Smooth muscle cell (in vitro differentiated cells): ENCODE results near the gene PPFIA4. TPM values are rescaled to one million over a fixed set of nuclear protein-coding genes. Genes with fewer than 3 reads are reported as not detected.

Source experiments
- DNase-seq: peaks from one replicate; lab custom pipeline; 2025; ENCODE audit not compliant: unreplicated experiment; lab: John Stamatoyannopoulos, UW
- H2AFZ ChIP-seq: fragments of 200-600 bp; sonication (generic); 2 replicates; pipeline ENCODE4 v1.6.0; 2016; ENCODE audit warnings: antibody characterized with exemption, low read depth, mild to moderate bottlenecking
- H3F3A ChIP-seq: fragments of 200-600 bp; sonication (generic); 2 replicates; pipeline ENCODE4 v1.6.0; 2017; ENCODE audit warnings: antibody characterized with exemption, low read depth
- H3K27ac ChIP-seq: fragments of 200-600 bp; sonication (generic); 2 replicates; pipeline ENCODE4 v1.5.1; 2016; ENCODE audit warnings: low read depth, mild to moderate bottlenecking
- H3K27me3 ChIP-seq: fragments of 200-600 bp; sonication (generic); 2 replicates; pipeline ENCODE4 v1.6.1; 2016; ENCODE audit warnings: low read depth, mild to moderate bottlenecking
- H3K36me3 ChIP-seq: fragments of 200-600 bp; sonication (generic); 2 replicates; pipeline ENCODE4 v1.5.1; 2016; ENCODE audit warnings: low read depth
- H3K4me1 ChIP-seq: fragments of 200-600 bp; sonication (generic); 2 replicates; pipeline ENCODE4 v1.5.1; 2016; ENCODE audit warnings: low read depth
- H3K4me2 ChIP-seq: fragments of 200-600 bp; sonication (generic); 2 replicates; pipeline ENCODE4 v1.6.0; 2016; ENCODE audit warnings: mild to moderate bottlenecking
- H3K4me3 ChIP-seq: fragments of 200-600 bp; sonication (generic); 2 replicates; pipeline ENCODE4 v1.5.1; 2016; ENCODE audit warnings: mild to moderate bottlenecking
- H3K79me2 ChIP-seq: fragments of 200-600 bp; sonication (generic); 2 replicates; pipeline ENCODE4 v1.6.0; 2016; ENCODE audit warnings: low read depth, mild to moderate bottlenecking
- H3K9ac ChIP-seq: fragments of 200-600 bp; sonication (generic); 2 replicates; pipeline ENCODE4 v1.6.0; 2016; ENCODE audit warnings: low read depth
- H3K9me3 ChIP-seq: fragments of 200-600 bp; sonication (generic); replicated peaks from 2 replicates; pipeline ENCODE4 v1.5.1; 2016; ENCODE audit warnings: low read depth
- H4K20me1 ChIP-seq: fragments of 200-600 bp; sonication (generic); 2 replicates; pipeline ENCODE4 v1.6.0; 2016; ENCODE audit warnings: low read depth
- CTCF ChIP-seq: fragments of 200-600 bp; sonication (generic); IDR thresholded peaks from 2 replicates; pipeline ENCODE4 v1.5.1; 2017; ENCODE audit warnings: borderline replicate concordance, mild to moderate bottlenecking, antibody characterized with exemption; ENCODE audit not compliant: insufficient read depth, poor library complexity, severe bottlenecking
- WGBS: methylation state at CpG from one replicate; pipeline ENCODE4 v1.1.7; 2016; ENCODE audit warnings: low lambda C conversion rate; 5-methylcytosine and 5-hydroxymethylcytosine counted together
- polyA plus RNA-seq: library from polyadenylated mRNA; unstranded; fragments of >200 nt; fragmentation: Nextera tagmentation; extraction: Ambion mirVana; gene quantifications from 2 replicates; pipeline ENCODE4 v1.2.1, GENCODE V29; 2016
- total RNA-seq: library from RNA; depleted of rRNA; stranded (reverse); fragments of >200 nt; gene quantifications from 2 replicates; pipeline ENCODE4 v1.2.3, GENCODE V29; 2014

Gene PPFIA4
- total and polyA plus RNA-seq, 2 experiments from 2014 or later, result 6.5 to 10.8 TPM

GRCh38 chr1:203093754-203094410, 67.6 kb downstream of the PPFIA4 start:
- Histone ChIP-seq H3K9ac (no peak overlapping the region), H3K9me3 (peaks cover 13% of the 10 kb centered on the region), H3F3A (no peaks in the 10 kb centered on the region), H2AFZ (no peak overlapping the region), H3K4me1 (no peaks in the 10 kb centered on the region), H4K20me1 (no peaks in the 10 kb centered on the region), H3K79me2 (no peaks in the 10 kb centered on the region), H3K27me3 (no peaks in the 10 kb centered on the region), H3K36me3 (no peaks in the 10 kb centered on the region), H3K4me3 (no peak overlapping the region), H3K4me2 (no peak overlapping the region), H3K27ac (no peak overlapping the region)
- no peak for DNase-seq
- WGBS, result 88% methylated on average over 1 of the region's 1 CpG
- no peak for TF ChIP-seq CTCF

- Histone ChIP-seq H3F3A (no peaks in the 10 kb centered on the region), H3K4me3 (no peak overlapping the region), H3K27ac (no peak overlapping the region), H3K9ac (no peak overlapping the region), H3K36me3 (no peaks in the 10 kb centered on the region), H3K4me2 (no peak overlapping the region), H3K9me3 (peaks cover 13% of the 10 kb centered on the region), H2AFZ (no peak overlapping the region), H3K27me3 (no peaks in the 10 kb centered on the region), H4K20me1 (no peaks in the 10 kb centered on the region), H3K79me2 (no peaks in the 10 kb centered on the region), H3K4me1 (no peaks in the 10 kb centered on the region)
- no peak for TF ChIP-seq CTCF
- no peak for DNase-seq
- WGBS, result 88% methylated on average over 1 of the region's 1 CpG
Measured at GRCh38 chr1:203095061-203095690, 68.9 kb downstream of the PPFIA4 start.

GRCh38 chr1:203096566-203096965, 70.3 kb downstream of the PPFIA4 start:
- Histone ChIP-seq H3K27ac (no peak overlapping the region), H3K9me3 (peaks cover 13% of the 10 kb centered on the region), H3K79me2 (no peaks in the 10 kb centered on the region), H3K4me2 (no peak overlapping the region), H3K27me3 (no peaks in the 10 kb centered on the region), H3K4me3 (no peak overlapping the region), H3K9ac (no peak overlapping the region), H4K20me1 (no peaks in the 10 kb centered on the region), H3K4me1 (no peaks in the 10 kb centered on the region), H2AFZ (no peak overlapping the region), H3F3A (no peaks in the 10 kb centered on the region), H3K36me3 (no peaks in the 10 kb centered on the region)
- DNase-seq, result no peak
- no peak for TF ChIP-seq CTCF

GRCh38 chr1:203097001-203097400, 70.7 kb downstream of the PPFIA4 start:
- no peak for DNase-seq
- TF ChIP-seq CTCF, result no peak
- 75% methylated on average over 1 of the region's 1 CpG for WGBS
- H3F3A ChIP-seq, result no peaks in the 10 kb centered on the region
- H4K20me1 ChIP-seq, result no peaks in the 10 kb centered on the region
- no peaks in the 10 kb centered on the region for H3K4me1 ChIP-seq
- H3K27me3 ChIP-seq, result no peaks in the 10 kb centered on the region
- no peaks in the 10 kb centered on the region for H3K36me3 ChIP-seq
- H3K9me3 ChIP-seq, result peaks cover 13% of the 10 kb centered on the region
- no peak overlapping the region for H2AFZ ChIP-seq
- no peak overlapping the region for H3K9ac ChIP-seq
- H3K27ac ChIP-seq, result no peak overlapping the region
- no peaks in the 10 kb centered on the region for H3K79me2 ChIP-seq
- H3K4me2 ChIP-seq, result no peak overlapping the region
- no peak overlapping the region for H3K4me3 ChIP-seq
